ENCODE measurements around the gene ENPEP. TPM values are rescaled to one million over a fixed set of nuclear protein-coding genes. Genes with fewer than 3 reads are reported as not detected.

ENPEP gene
- total RNA-seq, 4 donors from 2014 or later, result 1.4 to 4.2 (median 2.1) TPM

- ATAC-seq, result peak in 1 of 2 donors; percentile 69
Observed at GRCh38 chr4:110518889-110519490, 43.0 kb downstream of the ENPEP start.

GRCh38 chr4:110520886-110521285 lies 44.9 kb downstream of the ENPEP start:
- H3K36me3 ChIP-seq, result peaks cover 0 to 14% of the 10 kb centered on the region in 2 donors
- TF ChIP-seq CTCF (IDR thresholded peaks at IDR 0.05 in 4 of 5, conservative IDR thresholded peaks at IDR 0.05 in 1 of 5) (no peak), POLR2A (IDR thresholded peaks at IDR 0.05) (no peak)
- no peak overlapping the region for H3K27ac ChIP-seq
- intact Hi-C loops (cut with DNase I; ENCODE audit: low total_unique reads), result no loop called here
- no peaks in the 10 kb centered on the region for H3K9me3 ChIP-seq
- no peaks in the 10 kb centered on the region for H3K4me1 ChIP-seq
- in situ Hi-C loops (cut with MboI; ENCODE audit: low sequenced_read_pairs in 4 of 4), result loop anchor here in 2 of 4 donors (25.0 kb wide), 2 partner anchors 184 to 309 kb away; no protein-coding TSS in a partner anchor
- DNase-seq (no peak), ATAC-seq (no peak)
- H3K27me3 ChIP-seq, result no peaks in the 10 kb centered on the region
- no peak overlapping the region for H3K4me3 ChIP-seq

More at GRCh38 chr4:110518889-110519490, 43.0 kb downstream of the ENPEP start:
- H3K9me3 ChIP-seq, result no peaks in the 10 kb centered on the region
- H3K4me1 ChIP-seq, result no peaks in the 10 kb centered on the region
- TF ChIP-seq CTCF (IDR thresholded peaks at IDR 0.05 in 4 of 5, conservative IDR thresholded peaks at IDR 0.05 in 1 of 5) (peak; percentile 47 to 72 (median 53)), POLR2A (IDR thresholded peaks at IDR 0.05) (no peak)
- no peak overlapping the region for H3K27ac ChIP-seq
- no peak for DNase-seq
- no peaks in the 10 kb centered on the region for H3K27me3 ChIP-seq
- peaks cover 0 to 14% of the 10 kb centered on the region in 2 donors for H3K36me3 ChIP-seq
- in situ Hi-C loops (cut with MboI; ENCODE audit: low sequenced_read_pairs in 4 of 4) (loop anchor here (5.0 to 25.0 kb wide), 6 partner anchors 172 to 522 kb away; no protein-coding TSS in a partner anchor), intact Hi-C loops (cut with DNase I; ENCODE audit: low total_unique reads) (loop anchor here (1.0 to 5.0 kb wide), 2 partner anchors 68 to 204 kb away; no protein-coding TSS in a partner anchor)
- H3K4me3 ChIP-seq, result no peak overlapping the region

GRCh38 chr4:110526589-110526988 lies 50.6 kb downstream of the ENPEP start:
- intact Hi-C loops (cut with DNase I; ENCODE audit: low total_unique reads), result no loop called here
- ATAC-seq, result no peak
- no peaks in the 10 kb centered on the region for H3K4me1 ChIP-seq

GRCh38 chr4:110527156-110527555 lies 51.2 kb downstream of the ENPEP start:
- ATAC-seq, result no peak

More at GRCh38 chr4:110526589-110526988, 50.6 kb downstream of the ENPEP start:
- TF ChIP-seq CTCF (IDR thresholded peaks at IDR 0.05 in 4 of 5, conservative IDR thresholded peaks at IDR 0.05 in 1 of 5) (no peak), POLR2A (IDR thresholded peaks at IDR 0.05) (no peak)
- no peaks in the 10 kb centered on the region for H3K36me3 ChIP-seq
- H3K9me3 ChIP-seq, result no peaks in the 10 kb centered on the region
- in situ Hi-C loops (cut with MboI; ENCODE audit: low sequenced_read_pairs in 4 of 4), result no loop called here
- no peak overlapping the region for H3K27ac ChIP-seq
- no peak overlapping the region for H3K4me3 ChIP-seq
- DNase-seq, result no peak
- H3K27me3 ChIP-seq, result no peaks in the 10 kb centered on the region

More at GRCh38 chr4:110527156-110527555, 51.2 kb downstream of the ENPEP start:
- Histone ChIP-seq H3K4me1 (peaks cover 0 to under 1% of the 10 kb centered on the region in 2 donors), H3K9me3 (no peaks in the 10 kb centered on the region), H3K4me3 (no peak overlapping the region), H3K27ac (no peak overlapping the region), H3K27me3 (no peaks in the 10 kb centered on the region), H3K36me3 (no peaks in the 10 kb centered on the region)
- intact Hi-C loops (cut with DNase I; ENCODE audit: low total_unique reads) (no loop called here), in situ Hi-C loops (cut with MboI; ENCODE audit: low sequenced_read_pairs in 4 of 4) (no loop called here)
- no peak for DNase-seq
- TF ChIP-seq CTCF (IDR thresholded peaks at IDR 0.05 in 4 of 5, conservative IDR thresholded peaks at IDR 0.05 in 1 of 5), result no peak
- no peak for TF ChIP-seq POLR2A (IDR thresholded peaks at IDR 0.05)
